ENCODE data around the gene GIGYF2. TPM values are rescaled to one million over a fixed set of nuclear protein-coding genes. Genes with fewer than 3 reads are reported as not detected.

Gene GIGYF2
- total and polyA plus RNA-seq, 2 of the 13 experiments (the other 11 are each of a cell fraction or from before 2014, with no cell fraction given): 44.9 to 73.5 TPM

DNA sequence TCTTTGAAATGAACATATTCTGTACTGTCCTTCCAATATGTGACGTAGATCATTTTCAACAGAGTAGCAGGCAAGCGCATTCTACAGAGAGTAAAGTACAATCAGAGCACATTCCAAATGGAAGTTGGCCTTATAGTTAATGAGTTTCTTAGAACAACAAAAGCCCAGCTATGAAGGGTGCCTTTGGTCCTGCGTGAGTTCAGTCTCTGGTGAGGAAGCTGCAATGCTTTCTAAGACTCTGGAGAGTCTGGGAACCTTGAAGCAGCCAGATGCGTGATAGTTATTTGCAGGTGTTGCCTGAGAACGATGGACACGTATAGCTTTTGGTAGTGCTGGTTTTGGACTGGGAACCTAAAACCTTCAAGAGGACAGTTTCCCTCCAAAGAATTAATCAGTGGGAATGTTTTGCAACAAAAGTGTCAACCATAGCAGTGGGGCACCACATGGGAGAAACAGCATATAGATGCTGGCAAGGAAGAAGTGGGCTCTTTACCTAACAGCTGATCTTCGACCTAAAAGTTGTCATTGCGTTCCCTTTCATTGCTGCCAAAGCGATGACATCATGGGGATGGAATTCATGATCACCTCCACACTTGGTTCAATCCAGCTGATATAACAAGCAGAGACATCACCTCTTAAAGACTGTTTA, 163.6 kb downstream of the GIGYF2 start (continued):
- TF ChIP-seq, protein P1, sequence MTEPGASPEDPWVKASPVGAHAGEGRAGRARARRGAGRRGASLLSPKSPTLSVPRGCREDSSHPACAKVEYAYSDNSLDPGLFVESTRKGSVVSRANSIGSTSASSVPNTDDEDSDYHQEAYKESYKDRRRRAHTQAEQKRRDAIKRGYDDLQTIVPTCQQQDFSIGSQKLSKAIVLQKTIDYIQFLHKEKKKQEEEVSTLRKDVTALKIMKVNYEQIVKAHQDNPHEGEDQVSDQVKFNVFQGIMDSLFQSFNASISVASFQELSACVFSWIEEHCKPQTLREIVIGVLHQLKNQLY (CRISPR knock-in tag; IDR thresholded peaks at IDR 0.05): no peak
- TF ChIP-seq GATAD1 (CRISPR knock-in tag; IDR thresholded peaks at IDR 0.05) (no peak), BCL6 (CRISPR knock-in tag; IDR thresholded peaks at IDR 0.05) (peak; percentile 95), HDAC2 (CRISPR knock-in tag; IDR thresholded peaks at IDR 0.05) (peak; percentile 64), ZNF589 (CRISPR knock-in tag; conservative IDR thresholded peaks at IDR 0.05) (no peak), ISL2 (CRISPR knock-in tag; IDR thresholded peaks at IDR 0.05) (peak; percentile 60; the same call in 1 of the 2 replicates), SP2 (CRISPR knock-in tag; IDR thresholded peaks at IDR 0.05) (no peak), ZFP90 (CRISPR knock-in tag; IDR thresholded peaks at IDR 0.05; ENCODE audit: borderline replicate concordance) (no peak), MIER3 (CRISPR knock-in tag; IDR thresholded peaks at IDR 0.05; ENCODE audit: borderline replicate concordance) (peak; percentile 62; the same call in 1 of the 2 replicates), RNF2 (conservative IDR thresholded peaks at IDR 0.05; ENCODE audit: low read depth) (0 out of 2 replicates have a peak, but pooled peaks have one; percentile 23), ZNF326 (CRISPR knock-in tag; IDR thresholded peaks at IDR 0.05; ENCODE audit: borderline replicate concordance) (no peak; the same call in 1 of the 2 replicates), ZNF598 (CRISPR knock-in tag; IDR thresholded peaks at IDR 0.05; ENCODE audit: borderline replicate concordance) (0 out of 2 replicates have a peak, but pooled peaks have one; percentile 63), SIN3B (IDR thresholded peaks at IDR 0.05; ENCODE audit: low read length) (no peak), HNRNPUL1 (IDR thresholded peaks at IDR 0.05; ENCODE audit: low read depth, low read length) (no peak), ZNF724P (CRISPR knock-in tag; IDR thresholded peaks at IDR 0.05; ENCODE audit: borderline replicate concordance) (no peak; the same call in 1 of the 2 replicates), POLR2AphosphoS5 (IDR thresholded peaks at IDR 0.05; ENCODE audit: low read depth, low read length) (peak; percentile 56), ZSCAN30 (CRISPR knock-in tag; IDR thresholded peaks at IDR 0.05) (0 out of 2 replicates have a peak, but pooled peaks have one; percentile 53), CBX2 (IDR thresholded peaks at IDR 0.05; ENCODE audit: low read depth, low read length) (no peak), CBX2 (CRISPR knock-in tag; IDR thresholded peaks at IDR 0.05; ENCODE audit: low read depth) (no peak), ZNF350 (CRISPR knock-in tag; IDR thresholded peaks at IDR 0.05; ENCODE audit: borderline replicate concordance, low read depth) (no peak), ZFY (CRISPR knock-in tag; IDR thresholded peaks at IDR 0.05) (no peak)
- TF ChIP-seq, protein P2, sequence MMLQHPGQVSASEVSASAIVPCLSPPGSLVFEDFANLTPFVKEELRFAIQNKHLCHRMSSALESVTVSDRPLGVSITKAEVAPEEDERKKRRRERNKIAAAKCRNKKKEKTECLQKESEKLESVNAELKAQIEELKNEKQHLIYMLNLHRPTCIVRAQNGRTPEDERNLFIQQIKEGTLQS (CRISPR knock-in tag; IDR thresholded peaks at IDR 0.05): peak; percentile 94
- TF ChIP-seq, protein P3, sequence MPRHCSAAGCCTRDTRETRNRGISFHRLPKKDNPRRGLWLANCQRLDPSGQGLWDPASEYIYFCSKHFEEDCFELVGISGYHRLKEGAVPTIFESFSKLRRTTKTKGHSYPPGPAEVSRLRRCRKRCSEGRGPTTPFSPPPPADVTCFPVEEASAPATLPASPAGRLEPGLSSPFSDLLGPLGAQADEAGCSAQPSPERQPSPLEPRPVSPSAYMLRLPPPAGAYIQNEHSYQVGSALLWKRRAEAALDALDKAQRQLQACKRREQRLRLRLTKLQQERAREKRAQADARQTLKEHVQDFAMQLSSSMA (CRISPR knock-in tag; IDR thresholded peaks at IDR 0.05): no peak
- TF ChIP-seq, protein P4, sequence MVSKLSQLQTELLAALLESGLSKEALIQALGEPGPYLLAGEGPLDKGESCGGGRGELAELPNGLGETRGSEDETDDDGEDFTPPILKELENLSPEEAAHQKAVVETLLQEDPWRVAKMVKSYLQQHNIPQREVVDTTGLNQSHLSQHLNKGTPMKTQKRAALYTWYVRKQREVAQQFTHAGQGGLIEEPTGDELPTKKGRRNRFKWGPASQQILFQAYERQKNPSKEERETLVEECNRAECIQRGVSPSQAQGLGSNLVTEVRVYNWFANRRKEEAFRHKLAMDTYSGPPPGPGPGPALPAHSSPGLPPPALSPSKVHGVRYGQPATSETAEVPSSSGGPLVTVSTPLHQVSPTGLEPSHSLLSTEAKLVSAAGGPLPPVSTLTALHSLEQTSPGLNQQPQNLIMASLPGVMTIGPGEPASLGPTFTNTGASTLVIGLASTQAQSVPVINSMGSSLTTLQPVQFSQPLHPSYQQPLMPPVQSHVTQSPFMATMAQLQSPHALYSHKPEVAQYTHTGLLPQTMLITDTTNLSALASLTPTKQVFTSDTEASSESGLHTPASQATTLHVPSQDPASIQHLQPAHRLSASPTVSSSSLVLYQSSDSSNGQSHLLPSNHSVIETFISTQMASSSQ (IDR thresholded peaks at IDR 0.05; ENCODE audit: low read depth): peak; percentile 69
- TF ChIP-seq, protein P4 (CRISPR knock-in tag; IDR thresholded peaks at IDR 0.05; ENCODE audit: borderline replicate concordance): peak; percentile 63; the same call in 1 of the 2 replicates
- TF ChIP-seq, protein P5, sequence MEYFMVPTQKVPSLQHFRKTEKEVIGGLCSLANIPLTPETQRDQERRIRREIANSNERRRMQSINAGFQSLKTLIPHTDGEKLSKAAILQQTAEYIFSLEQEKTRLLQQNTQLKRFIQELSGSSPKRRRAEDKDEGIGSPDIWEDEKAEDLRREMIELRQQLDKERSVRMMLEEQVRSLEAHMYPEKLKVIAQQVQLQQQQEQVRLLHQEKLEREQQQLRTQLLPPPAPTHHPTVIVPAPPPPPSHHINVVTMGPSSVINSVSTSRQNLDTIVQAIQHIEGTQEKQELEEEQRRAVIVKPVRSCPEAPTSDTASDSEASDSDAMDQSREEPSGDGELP (IDR thresholded peaks at IDR 0.05; ENCODE audit: borderline replicate concordance, low read depth): peak; percentile 88
